Osteoblast (primary cell): ENCODE results near the gene HYDIN. TPM values are rescaled to one million over a fixed set of nuclear protein-coding genes. Genes with fewer than 3 reads are reported as not detected.
A peak's percentile ranks its signal among the peaks of the same experiment; 100 is the strongest.

ENCODE experiments used
- DNase-seq: peaks from one replicate; pipeline ENCODE4 v3.0.0; 2011; ENCODE audit warnings: low spot score, mixed read lengths; ENCODE audit not compliant: insufficient read length; ENCODE audit errors: missing footprints
- H2AFZ ChIP-seq: 2 replicates; pipeline ENCODE4 v1.6.0; 2011; ENCODE audit warnings: mild to moderate bottlenecking, low read length
- H3K27ac ChIP-seq: 2 replicates; pipeline ENCODE4 v1.5.1; 2011; ENCODE audit warnings: mild to moderate bottlenecking, low read depth, low read length, moderate library complexity
- H3K27me3 ChIP-seq: 2 replicates; pipeline ENCODE4 v1.6.0; 2012; ENCODE audit warnings: mild to moderate bottlenecking, control low read depth, inconsistent platforms, low read length, moderate library complexity; ENCODE audit not compliant: insufficient read depth
- H3K36me3 ChIP-seq: 2 replicates; pipeline ENCODE4 v1.5.1; 2011; ENCODE audit warnings: mild to moderate bottlenecking, low read length, control low read depth, moderate library complexity; ENCODE audit not compliant: insufficient read depth
- H3K4me1 ChIP-seq: 2 replicates; pipeline ENCODE4 v1.5.1; 2011; ENCODE audit warnings: mild to moderate bottlenecking, low read length, control low read depth, moderate library complexity; ENCODE audit not compliant: insufficient read depth
- H3K4me2 ChIP-seq: 2 replicates; pipeline ENCODE4 v1.6.0; 2011; ENCODE audit warnings: mild to moderate bottlenecking, low read length; ENCODE audit not compliant: insufficient read depth
- H3K4me3 ChIP-seq: fragments of 200-600 bp; sonication (generic); 3 replicates; pipeline ENCODE4 v1.5.1; 2012; ENCODE audit warnings: mild to moderate bottlenecking, low read length, inconsistent platforms; ENCODE audit not compliant: insufficient read depth
- H3K79me2 ChIP-seq: 2 replicates; pipeline ENCODE4 v1.6.0; 2012; ENCODE audit warnings: mild to moderate bottlenecking, low read length, control low read depth, inconsistent platforms; ENCODE audit not compliant: insufficient read depth
- H3K9me3 ChIP-seq: 2 replicates; pipeline ENCODE4 v1.5.1; 2011; ENCODE audit warnings: low read depth, low read length, control low read depth
- H4K20me1 ChIP-seq: 2 replicates; pipeline ENCODE4 v1.6.0; 2012; ENCODE audit warnings: mild to moderate bottlenecking, low read length, control low read depth; ENCODE audit not compliant: insufficient read depth
- small RNA-seq: library from RNA; depleted of rRNA; stranded (forward); fragments of <200 nt; gene quantifications from one replicate; pipeline ENCODE3, GENCODE V24; 2012
- total RNA-seq: library from RNA; depleted of rRNA; stranded (reverse); fragments of >200 nt; gene quantifications from 2 replicates; pipeline ENCODE4 v1.2.3, GENCODE V29; 2012
- TF ChIP-seq, protein P1 (sequence below): IDR thresholded peaks from 2 replicates; pipeline ENCODE4 v1.5.1; 2011; ENCODE audit warnings: mild to moderate bottlenecking, low read depth, low read length, moderate library complexity; ENCODE audit errors: extremely low read depth

The HYDIN gene
- total RNA-seq, 1 donor: 2.9 TPM

DNA sequence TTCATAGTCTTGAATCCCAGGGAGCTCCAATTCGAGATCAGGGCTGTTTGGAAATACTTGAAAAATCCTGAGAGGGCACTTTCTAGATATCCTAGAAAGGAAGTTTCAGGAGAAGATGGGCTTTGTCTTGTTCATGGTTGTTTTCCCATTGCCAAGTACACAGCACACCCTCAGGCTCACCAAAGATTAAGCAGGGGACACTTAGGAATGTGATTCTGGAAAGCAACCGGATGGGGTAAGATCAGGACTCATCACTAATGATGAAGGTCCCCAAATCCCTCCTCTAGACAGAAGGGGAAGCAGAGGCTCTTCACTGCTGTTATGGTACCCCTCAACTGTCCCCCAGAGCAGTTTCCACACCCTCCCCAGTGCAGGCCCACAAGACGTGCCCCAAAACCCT, 470.3 kb downstream of the HYDIN start:
- H3K79me2 ChIP-seq: peaks cover 14% of the 10 kb centered on the region
- H3K4me1 ChIP-seq: peaks cover 31% of the 10 kb centered on the region
- H3K4me3 ChIP-seq: no peak overlapping the region
- H3K9me3 ChIP-seq: no peaks in the 10 kb centered on the region
- no peak for DNase-seq
- peaks cover 2% of the 10 kb centered on the region for H4K20me1 ChIP-seq
- no peaks in the 10 kb centered on the region for H3K27me3 ChIP-seq
- TF ChIP-seq, protein P1, sequence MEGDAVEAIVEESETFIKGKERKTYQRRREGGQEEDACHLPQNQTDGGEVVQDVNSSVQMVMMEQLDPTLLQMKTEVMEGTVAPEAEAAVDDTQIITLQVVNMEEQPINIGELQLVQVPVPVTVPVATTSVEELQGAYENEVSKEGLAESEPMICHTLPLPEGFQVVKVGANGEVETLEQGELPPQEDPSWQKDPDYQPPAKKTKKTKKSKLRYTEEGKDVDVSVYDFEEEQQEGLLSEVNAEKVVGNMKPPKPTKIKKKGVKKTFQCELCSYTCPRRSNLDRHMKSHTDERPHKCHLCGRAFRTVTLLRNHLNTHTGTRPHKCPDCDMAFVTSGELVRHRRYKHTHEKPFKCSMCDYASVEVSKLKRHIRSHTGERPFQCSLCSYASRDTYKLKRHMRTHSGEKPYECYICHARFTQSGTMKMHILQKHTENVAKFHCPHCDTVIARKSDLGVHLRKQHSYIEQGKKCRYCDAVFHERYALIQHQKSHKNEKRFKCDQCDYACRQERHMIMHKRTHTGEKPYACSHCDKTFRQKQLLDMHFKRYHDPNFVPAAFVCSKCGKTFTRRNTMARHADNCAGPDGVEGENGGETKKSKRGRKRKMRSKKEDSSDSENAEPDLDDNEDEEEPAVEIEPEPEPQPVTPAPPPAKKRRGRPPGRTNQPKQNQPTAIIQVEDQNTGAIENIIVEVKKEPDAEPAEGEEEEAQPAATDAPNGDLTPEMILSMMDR: no peak
- peaks cover 18% of the 10 kb centered on the region for H3K36me3 ChIP-seq
- peak overlapping the region; percentile 12 for H3K4me2 ChIP-seq
- no peak overlapping the region for H2AFZ ChIP-seq
- peak overlapping the region; percentile 70 for H3K27ac ChIP-seq

DNA sequence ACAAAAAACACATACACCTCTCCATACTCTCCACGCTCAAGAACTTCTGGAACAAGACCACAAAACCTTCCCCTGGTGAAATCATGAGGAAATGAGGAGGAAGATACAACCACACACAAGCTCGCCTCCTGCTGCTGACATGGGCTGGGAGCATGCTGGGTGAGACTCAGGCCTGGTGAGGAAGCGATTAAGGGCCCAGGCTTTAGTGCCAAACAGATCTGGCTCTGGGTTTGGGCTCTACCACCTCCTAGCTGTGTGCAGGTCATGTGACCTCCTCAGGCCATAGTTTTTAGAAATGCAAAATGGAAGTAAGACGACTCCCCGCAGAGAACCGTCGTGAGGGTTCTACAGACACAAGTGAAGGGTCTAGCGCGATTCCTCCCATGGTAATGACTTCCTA, 470.9 kb downstream of the HYDIN start:
- Histone ChIP-seq H4K20me1 (peaks cover 2% of the 10 kb centered on the region), H3K9me3 (no peaks in the 10 kb centered on the region), H3K4me1 (peaks cover 36% of the 10 kb centered on the region), H3K4me2 (no peak overlapping the region), H3K27me3 (no peaks in the 10 kb centered on the region), H3K79me2 (peaks cover 14% of the 10 kb centered on the region), H2AFZ (no peak overlapping the region), H3K4me3 (no peak overlapping the region), H3K36me3 (peaks cover 18% of the 10 kb centered on the region), H3K27ac (peak overlapping the region; percentile 70)
- TF ChIP-seq, protein P1: no peak
- DNase-seq: no peak

DNA sequence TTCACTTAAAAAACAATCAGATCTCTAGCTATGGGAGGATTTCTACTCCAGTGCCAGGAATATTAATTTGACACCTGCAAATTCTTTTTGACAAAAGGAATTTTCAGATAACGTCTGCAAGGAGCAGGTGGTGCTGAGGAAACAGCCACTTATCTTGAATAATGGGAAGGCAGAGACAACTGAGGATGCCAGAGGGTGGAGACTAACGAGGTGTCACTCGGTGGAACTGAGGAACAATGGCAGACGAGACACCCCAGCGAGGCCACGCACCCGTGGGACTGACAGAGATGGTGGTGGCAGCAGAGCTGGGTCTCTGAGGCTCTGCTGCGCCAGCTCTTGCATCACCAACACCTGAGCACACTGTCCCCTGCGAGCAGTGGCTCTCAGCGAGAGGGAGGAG, 471.7 kb downstream of the HYDIN start:
- Histone ChIP-seq H3K36me3 (peaks cover 15% of the 10 kb centered on the region), H3K27ac (no peak overlapping the region), H2AFZ (no peak overlapping the region), H3K4me3 (no peak overlapping the region), H3K79me2 (peaks cover 14% of the 10 kb centered on the region), H3K4me2 (no peak overlapping the region), H3K4me1 (peaks cover 45% of the 10 kb centered on the region), H4K20me1 (peaks cover 2% of the 10 kb centered on the region), H3K27me3 (no peaks in the 10 kb centered on the region), H3K9me3 (no peaks in the 10 kb centered on the region)
- TF ChIP-seq, protein P1: no peak
- DNase-seq: no peak

Small RNA genes lying within 50 kb of the gene (small RNA-seq; reads per million reads assigned to genes)
- not detected for gene RNU6ATAC25P

Other genes starting within 250 kb of the HYDIN start
- 37.1 and 39.1 TPM in 2 replicates for gene CMTR2, start 58.7 kb upstream of the HYDIN start, total RNA-seq
- gene CALB2, start 128.0 kb upstream of the HYDIN start, total RNA-seq: 1.1 and 2.4 TPM in 2 replicates
- gene TLE7, start 211.3 kb upstream of the HYDIN start, total RNA-seq: not detected in 2 replicates
- gene ZNF23, start 231.5 kb upstream of the HYDIN start, total RNA-seq: 9.8 and 10.3 TPM in 2 replicates